ENCODE measurements around the gene C12orf42. TPM values are rescaled to one million over a fixed set of nuclear protein-coding genes. Genes with fewer than 3 reads are reported as not detected.

The C12orf42 gene
- total RNA-seq, 1 experiment from 2014 or later = not detected

- Histone ChIP-seq H3K27ac (ENCODE audit: insufficient read length, low read depth, low read length) (no peak overlapping the region), H3K23ac (ENCODE audit: insufficient read length, low read depth, low read length) (no peak overlapping the region), H3K56ac (ENCODE audit: insufficient read length, low read depth, low read length) (no peak overlapping the region), H4K20me1 (ENCODE audit: control insufficient read depth, insufficient read depth, insufficient read length) (no peaks in the 10 kb centered on the region), H3K4me2 (ENCODE audit: insufficient read depth, insufficient read length, low read length) (no peak overlapping the region), H3K27me3 (ENCODE audit: insufficient read depth, low read length) (no peaks in the 10 kb centered on the region), H3T11ph (ENCODE audit: low read length) (no peak overlapping the region), H2BK15ac (ENCODE audit: low read depth, low read length) (no peak overlapping the region), H2BK5ac (ENCODE audit: insufficient read length, low read length) (no peak overlapping the region), H2BK20ac (ENCODE audit: low read depth, low read length, poor library complexity, severe bottlenecking) (no peak overlapping the region), H3K4me1 (ENCODE audit: insufficient read depth, low read length) (no peaks in the 10 kb centered on the region), H3K23me2 (ENCODE audit: insufficient read length, low read depth, low read length, poor library complexity, severe bottlenecking) (no peaks in the 10 kb centered on the region), H3K18ac (ENCODE audit: insufficient read length, low read depth, low read length) (no peak overlapping the region), H4K5ac (ENCODE audit: insufficient read length, low read depth, low read length) (no peak overlapping the region), H3K79me1 (ENCODE audit: insufficient read depth, low read depth, low read length, poor library complexity, severe bottlenecking) (no peaks in the 10 kb centered on the region), H3K9ac (ENCODE audit: extremely low read depth, insufficient read length, low read length) (no peak overlapping the region), H2AFZ (ENCODE audit: low read length) (no peak overlapping the region), H4K91ac (ENCODE audit: insufficient read length, low read depth, low read length) (no peak overlapping the region), H3K79me2 (ENCODE audit: insufficient read depth, low read length) (no peaks in the 10 kb centered on the region), H3K14ac (ENCODE audit: insufficient read depth, low read length) (no peak overlapping the region), H2BK120ac (ENCODE audit: low read depth, low read length, poor library complexity, severe bottlenecking) (no peak overlapping the region), H3K4ac (ENCODE audit: low read depth, low read length) (no peak overlapping the region), H3K9me3 (ENCODE audit: control insufficient read depth, low read depth, low read length) (no peaks in the 10 kb centered on the region), H2AK5ac (ENCODE audit: insufficient read length, low read length) (no peak overlapping the region), H4K8ac (replicated peaks; ENCODE audit: insufficient read length, low read depth, low read length) (no peak overlapping the region), H2BK12ac (ENCODE audit: insufficient read length, low read depth, low read length) (no peak overlapping the region)
- Mint-ChIP-seq H3K4me1 (peaks cover 0 to 5% of the 10 kb centered on the region in 2 experiments; a peak in 1 of 4 replicates), H3K27ac (no peak overlapping the region), H3K36me3 (ENCODE audit: insufficient read depth in 1 of 3, low read depth in 3 of 3) (no peaks in the 10 kb centered on the region), H3K9me3 (no peaks in the 10 kb centered on the region; a peak in 1 of 5 replicates), H3K4me3 (no peak overlapping the region), H3K27me3 (ENCODE audit: low read depth) (no peaks in the 10 kb centered on the region)
- WGBS (ENCODE audit: extremely low coverage, insufficient read length, low lambda C conversion rate) = no CpG with 5 or more reads among the region's 1 CpG
- TF ChIP-seq, protein P1, sequence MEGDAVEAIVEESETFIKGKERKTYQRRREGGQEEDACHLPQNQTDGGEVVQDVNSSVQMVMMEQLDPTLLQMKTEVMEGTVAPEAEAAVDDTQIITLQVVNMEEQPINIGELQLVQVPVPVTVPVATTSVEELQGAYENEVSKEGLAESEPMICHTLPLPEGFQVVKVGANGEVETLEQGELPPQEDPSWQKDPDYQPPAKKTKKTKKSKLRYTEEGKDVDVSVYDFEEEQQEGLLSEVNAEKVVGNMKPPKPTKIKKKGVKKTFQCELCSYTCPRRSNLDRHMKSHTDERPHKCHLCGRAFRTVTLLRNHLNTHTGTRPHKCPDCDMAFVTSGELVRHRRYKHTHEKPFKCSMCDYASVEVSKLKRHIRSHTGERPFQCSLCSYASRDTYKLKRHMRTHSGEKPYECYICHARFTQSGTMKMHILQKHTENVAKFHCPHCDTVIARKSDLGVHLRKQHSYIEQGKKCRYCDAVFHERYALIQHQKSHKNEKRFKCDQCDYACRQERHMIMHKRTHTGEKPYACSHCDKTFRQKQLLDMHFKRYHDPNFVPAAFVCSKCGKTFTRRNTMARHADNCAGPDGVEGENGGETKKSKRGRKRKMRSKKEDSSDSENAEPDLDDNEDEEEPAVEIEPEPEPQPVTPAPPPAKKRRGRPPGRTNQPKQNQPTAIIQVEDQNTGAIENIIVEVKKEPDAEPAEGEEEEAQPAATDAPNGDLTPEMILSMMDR (conservative IDR thresholded peaks at IDR 0.05) = no peak
- DNase-seq = no peak
These were observed 146.8 kb downstream of the C12orf42 start for GRCh38 chr12:103348935-103349334.
